Neural progenitor cell (in vitro differentiated cells): ENCODE data around the gene ZNF232.
"Not testable (repeated sequence)": the region's sequence is repeated elsewhere in the genome, so short reads cannot be mapped to it uniquely, and the experiment has no call there.

Experiments
- EZH2 ChIP-seq: fragments of 200-600 bp; sonication (generic); IDR thresholded peaks from 2 replicates; pipeline ENCODE4 v1.6.1; 2017; ENCODE audit warnings: antibody characterized with exemption, mild to moderate bottlenecking, moderate library complexity
- EZH2phosphoT487 ChIP-seq: fragments of 200-600 bp; sonication (generic); IDR thresholded peaks from 2 replicates; pipeline ENCODE4 v1.6.1; 2017; ENCODE audit warnings: antibody characterized with exemption
- TF ChIP-seq, protein P1 (sequence below): fragments of 200-600 bp; sonication (generic); IDR thresholded peaks from 2 replicates; pipeline ENCODE4 v1.5.1; 2017; ENCODE audit warnings: antibody characterized with exemption, mild to moderate bottlenecking

DNA sequence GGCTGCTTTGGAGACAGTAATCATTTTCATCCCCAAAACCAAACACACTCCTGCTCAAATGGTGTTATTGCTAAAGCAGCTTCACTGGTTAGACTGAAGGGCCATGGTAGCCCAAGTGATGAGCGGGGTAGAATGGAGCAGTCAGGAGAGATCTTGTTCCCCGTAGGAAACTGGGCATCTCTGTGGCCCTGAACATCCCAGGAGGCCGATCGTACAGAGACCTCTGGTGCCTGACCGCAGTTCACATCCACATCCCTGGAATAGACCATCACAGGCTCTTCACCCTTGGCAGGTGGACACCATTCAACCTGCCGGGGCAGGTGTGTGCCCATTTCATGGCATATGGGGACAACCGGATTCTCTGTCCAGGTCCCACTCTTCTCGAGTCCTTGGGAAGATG is 18.1 kb upstream of the ZNF232 start:
- TF ChIP-seq, protein P1, sequence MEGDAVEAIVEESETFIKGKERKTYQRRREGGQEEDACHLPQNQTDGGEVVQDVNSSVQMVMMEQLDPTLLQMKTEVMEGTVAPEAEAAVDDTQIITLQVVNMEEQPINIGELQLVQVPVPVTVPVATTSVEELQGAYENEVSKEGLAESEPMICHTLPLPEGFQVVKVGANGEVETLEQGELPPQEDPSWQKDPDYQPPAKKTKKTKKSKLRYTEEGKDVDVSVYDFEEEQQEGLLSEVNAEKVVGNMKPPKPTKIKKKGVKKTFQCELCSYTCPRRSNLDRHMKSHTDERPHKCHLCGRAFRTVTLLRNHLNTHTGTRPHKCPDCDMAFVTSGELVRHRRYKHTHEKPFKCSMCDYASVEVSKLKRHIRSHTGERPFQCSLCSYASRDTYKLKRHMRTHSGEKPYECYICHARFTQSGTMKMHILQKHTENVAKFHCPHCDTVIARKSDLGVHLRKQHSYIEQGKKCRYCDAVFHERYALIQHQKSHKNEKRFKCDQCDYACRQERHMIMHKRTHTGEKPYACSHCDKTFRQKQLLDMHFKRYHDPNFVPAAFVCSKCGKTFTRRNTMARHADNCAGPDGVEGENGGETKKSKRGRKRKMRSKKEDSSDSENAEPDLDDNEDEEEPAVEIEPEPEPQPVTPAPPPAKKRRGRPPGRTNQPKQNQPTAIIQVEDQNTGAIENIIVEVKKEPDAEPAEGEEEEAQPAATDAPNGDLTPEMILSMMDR = not testable (repeated sequence)
- TF ChIP-seq EZH2phosphoT487, EZH2: not testable (repeated sequence)
